ENCODE measurements around the gene GRAMD2A. TPM values are rescaled to one million over a fixed set of nuclear protein-coding genes. Genes with fewer than 3 reads are reported as not detected.

GRAMD2A gene
- total RNA-seq, 2 experiments from 2014 or later = 0.11 TPM; not detected in 1

GRCh38 chr15:72113347-72114031 lies 84.1 kb downstream of the GRAMD2A start:
- H3K4me1 Mint-ChIP-seq = peaks cover 27% of the 10 kb centered on the region
- ChIA-PET CTCF (interaction anchor here (0.6 to 1.2 kb wide), 4 partner anchors 9 to 340 kb away, joined by 3 to 5 read pairs (median 3); no protein-coding TSS in a partner anchor), POLR2A (interaction anchor here (0.5 to 0.6 kb wide), 2 partner anchors 125 to 166 kb away, joined by 3 read pairs; no protein-coding TSS in a partner anchor)
- H3K9me3 Mint-ChIP-seq (ENCODE audit: low read depth) = no peaks in the 10 kb centered on the region
- H3K27me3 Mint-ChIP-seq = no peaks in the 10 kb centered on the region
- no peaks in the 10 kb centered on the region for H3K36me3 Mint-ChIP-seq (ENCODE audit: low read depth)
- no peak for ATAC-seq
- no peak overlapping the region for H3K27ac Mint-ChIP-seq
- no peak for DNase-seq
- H3K4me3 Mint-ChIP-seq = no peak overlapping the region
- intact Hi-C loops (cut with DNase I, micrococcal nuclease) = no loop called here

DNA sequence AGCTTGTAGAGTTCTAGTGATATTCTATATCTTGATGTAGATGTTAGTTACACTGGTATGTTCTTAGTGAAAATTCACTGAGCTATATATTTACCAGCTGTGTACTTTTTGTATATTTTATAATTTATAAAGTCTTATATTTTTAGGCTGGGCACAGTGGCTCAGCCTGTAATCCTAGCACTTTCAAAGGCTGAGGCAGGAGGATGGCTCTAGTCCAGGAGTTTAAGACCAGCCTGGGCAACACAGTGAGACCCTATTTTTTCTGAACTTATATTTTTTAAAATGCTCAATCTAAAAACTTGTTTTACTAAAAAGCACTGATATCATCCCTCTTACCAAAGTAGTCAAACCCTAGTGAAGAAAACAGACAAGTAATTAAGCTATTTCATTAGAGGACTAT lies 84.8 kb downstream of the GRAMD2A start:
- intact Hi-C loops (cut with DNase I, micrococcal nuclease) = no loop called here
- CTCF ChIA-PET = interaction anchor here (1.0 kb wide), 1 partner anchor 9 kb away, joined by 3 read pairs; no protein-coding TSS in a partner anchor
- no peak for DNase-seq
- no peak overlapping the region for H3K27ac Mint-ChIP-seq
- ATAC-seq = no peak
- H3K4me3 Mint-ChIP-seq = no peak overlapping the region
- H3K27me3 Mint-ChIP-seq = no peaks in the 10 kb centered on the region
- H3K4me1 Mint-ChIP-seq = peaks cover 31% of the 10 kb centered on the region
- POLR2A ChIA-PET = interaction anchor here (0.5 kb wide), 1 partner anchor 70 kb away, joined by 4 read pairs; no protein-coding TSS in a partner anchor
- H3K36me3 Mint-ChIP-seq (ENCODE audit: low read depth) = no peaks in the 10 kb centered on the region
- no peaks in the 10 kb centered on the region for H3K9me3 Mint-ChIP-seq (ENCODE audit: low read depth)

GRCh38 chr15:72112116-72112515 lies 85.5 kb downstream of the GRAMD2A start:
- DNase-seq = no peak
- peaks cover 31% of the 10 kb centered on the region for H3K4me1 Mint-ChIP-seq
- POLR2A ChIA-PET = no interaction called here
- no peaks in the 10 kb centered on the region for H3K36me3 Mint-ChIP-seq (ENCODE audit: low read depth)
- no peak overlapping the region for H3K4me3 Mint-ChIP-seq
- intact Hi-C loops (cut with DNase I, micrococcal nuclease) = no loop called here
- CTCF ChIA-PET = interaction anchor here (0.7 kb wide), 1 partner anchor 284 kb away, joined by 3 read pairs; no protein-coding TSS in a partner anchor
- ATAC-seq = no peak
- no peaks in the 10 kb centered on the region for H3K27me3 Mint-ChIP-seq
- no peaks in the 10 kb centered on the region for H3K9me3 Mint-ChIP-seq (ENCODE audit: low read depth)
- no peak overlapping the region for H3K27ac Mint-ChIP-seq

GRCh38 chr15:72110355-72110754 lies 87.2 kb downstream of the GRAMD2A start:
- ATAC-seq (no peak), DNase-seq (no peak)
- intact Hi-C loops (cut with DNase I, micrococcal nuclease) = no loop called here
- H3K4me1 Mint-ChIP-seq = peaks cover 17% of the 10 kb centered on the region
- ChIA-PET POLR2A (no interaction called here), CTCF (no interaction called here)
- no peaks in the 10 kb centered on the region for H3K27me3 Mint-ChIP-seq
- no peaks in the 10 kb centered on the region for H3K9me3 Mint-ChIP-seq (ENCODE audit: low read depth)
- H3K27ac Mint-ChIP-seq = no peak overlapping the region
- no peak overlapping the region for H3K4me3 Mint-ChIP-seq
- H3K36me3 Mint-ChIP-seq (ENCODE audit: low read depth) = no peaks in the 10 kb centered on the region

Other genes starting within 250 kb of the GRAMD2A start
- gene MYO9A, start 79.6 kb downstream of the GRAMD2A start, total RNA-seq = 10 to 100 TPM; 19.0 to 20.3 TPM
- gene SENP8, start 79.4 kb downstream of the GRAMD2A start, total RNA-seq = 1 to 10 TPM; 3.0 to 3.4 TPM
- 1,000 to 10,000 TPM; 2,479 to 3,112 TPM for gene PKM, start 33.4 kb upstream of the GRAMD2A start, total RNA-seq
- gene PARP6, start 74.8 kb upstream of the GRAMD2A start, total RNA-seq = 10 to 100 TPM; 41.4 to 58.2 TPM
- under 1 TPM; 0.37 to 0.40 TPM for gene CELF6, start 122.4 kb upstream of the GRAMD2A start, total RNA-seq
- 10 to 100 TPM; 38.8 to 54.2 TPM for gene HEXA, start 178.2 kb upstream of the GRAMD2A start, total RNA-seq
- not detected for gene TMEM202, start 200.5 kb upstream of the GRAMD2A start, total RNA-seq